Measurements from ENCODE around the gene WDTC1.

WDTC1 gene

GRCh38 chr1:27257155-27257554, 22.7 kb downstream of the WDTC1 start:
- DNase-seq (ENCODE audit: low spot score): no peak
- no peak for TF ChIP-seq CTCF (IDR thresholded peaks at IDR 0.05; ENCODE audit: extremely low read depth, missing control alignments)

- no peak for TF ChIP-seq CTCF (IDR thresholded peaks at IDR 0.05; ENCODE audit: extremely low read depth, missing control alignments)
- no peak for DNase-seq (ENCODE audit: low spot score)
These were observed 24.2 kb downstream of the WDTC1 start for GRCh38 chr1:27258598-27258997.

DNA sequence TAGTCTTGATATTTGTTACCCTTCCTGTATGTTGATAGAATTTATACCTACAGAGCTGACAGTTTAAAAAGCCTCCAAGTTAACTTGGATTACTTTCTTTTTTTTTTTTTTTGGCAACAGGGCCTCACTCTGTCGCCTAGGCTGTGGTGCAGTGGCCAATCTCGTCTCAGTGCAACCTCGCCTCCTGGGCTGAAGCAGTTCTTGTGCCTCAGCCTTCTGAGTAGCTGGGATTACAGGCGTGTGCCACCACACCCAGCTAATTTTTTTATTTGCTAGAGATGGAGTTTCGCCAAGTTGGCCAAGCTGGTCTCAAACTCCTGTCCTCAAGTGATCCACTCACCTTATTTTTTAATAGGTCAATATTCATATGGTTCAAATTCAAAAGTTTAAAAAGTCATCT, 32.7 kb downstream of the WDTC1 start:
- no peak for DNase-seq (ENCODE audit: low spot score)
- no peak for TF ChIP-seq CTCF (IDR thresholded peaks at IDR 0.05; ENCODE audit: extremely low read depth, missing control alignments)

- TF ChIP-seq CTCF (IDR thresholded peaks at IDR 0.05; ENCODE audit: extremely low read depth, missing control alignments): no peak
- no peak for DNase-seq (ENCODE audit: low spot score)
These were observed 34.8 kb downstream of the WDTC1 start for GRCh38 chr1:27269276-27269675.

GRCh38 chr1:27274204-27274603, 39.8 kb downstream of the WDTC1 start:
- TF ChIP-seq CTCF (IDR thresholded peaks at IDR 0.05; ENCODE audit: extremely low read depth, missing control alignments): no peak
- no peak for DNase-seq (ENCODE audit: low spot score)

DNA sequence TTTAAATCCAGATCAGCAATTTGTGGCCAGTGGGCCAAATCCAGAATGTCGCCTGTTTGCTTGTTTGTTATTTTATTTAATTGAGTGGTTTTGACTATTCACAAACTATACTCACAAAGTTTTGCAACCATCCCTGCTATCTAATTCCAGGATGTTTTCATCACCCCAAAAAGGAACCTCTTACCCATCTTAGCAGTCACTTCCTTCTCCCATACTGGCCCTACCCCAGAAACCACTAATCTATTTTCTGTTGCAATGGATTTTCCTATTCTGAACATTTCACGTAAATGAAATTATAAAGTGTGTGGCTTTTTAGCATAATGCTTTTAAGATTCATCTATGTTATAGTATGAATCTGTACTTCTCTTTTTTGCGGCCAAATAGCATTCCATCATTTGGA, 41.3 kb downstream of the WDTC1 start:
- TF ChIP-seq CTCF (IDR thresholded peaks at IDR 0.05; ENCODE audit: extremely low read depth, missing control alignments): no peak

GRCh38 chr1:27284425-27285273, 50.2 kb downstream of the WDTC1 start:
- DNase-seq (ENCODE audit: low spot score): peak; percentile 92
- peak; percentile 88 for TF ChIP-seq CTCF (IDR thresholded peaks at IDR 0.05; ENCODE audit: extremely low read depth, missing control alignments)

More for the DNA sequence above, 41.3 kb downstream of the WDTC1 start:
- no peak for DNase-seq (ENCODE audit: low spot score)
